Measurements from ENCODE around the gene C16orf54. TPM values are rescaled to one million over a fixed set of nuclear protein-coding genes. Genes with fewer than 3 reads are reported as not detected.
"Not testable (repeated sequence)": the region's sequence is repeated elsewhere in the genome, so short reads cannot be mapped to it uniquely, and the experiment has no call there.

C16orf54 gene
- total RNA-seq, 1 donor from 2014 or later, result 18.5 TPM

GRCh38 chr16:29729116-29729521, 16.7 kb downstream of the C16orf54 start:
- H3K9me3 Mint-ChIP-seq, result peaks cover 7% of the 10 kb centered on the region
- peaks cover 22% of the 10 kb centered on the region for H3K4me1 Mint-ChIP-seq (ENCODE audit: low read depth)
- DNase-seq (ENCODE audit: low spot score), result no peak
- intact Hi-C loops (cut with micrococcal nuclease), result no loop called here
- peaks cover 11% of the 10 kb centered on the region for H3K27me3 Mint-ChIP-seq (ENCODE audit: low read depth)
- no peak overlapping the region for H3K4me3 Mint-ChIP-seq (ENCODE audit: low read depth)
- H3K36me3 Mint-ChIP-seq (ENCODE audit: low read depth), result peaks cover 4% of the 10 kb centered on the region
- no peak overlapping the region for H3K27ac Mint-ChIP-seq

GRCh38 chr16:29727452-29727851, 18.3 kb downstream of the C16orf54 start:
- H3K27me3 Mint-ChIP-seq (ENCODE audit: low read depth), result peaks cover 11% of the 10 kb centered on the region
- peaks cover 19% of the 10 kb centered on the region for H3K4me1 Mint-ChIP-seq (ENCODE audit: low read depth)
- no peak overlapping the region for H3K27ac Mint-ChIP-seq
- peaks cover 3% of the 10 kb centered on the region for H3K36me3 Mint-ChIP-seq (ENCODE audit: low read depth)
- H3K9me3 Mint-ChIP-seq, result peaks cover 3% of the 10 kb centered on the region
- intact Hi-C loops (cut with micrococcal nuclease), result no loop called here
- DNase-seq (ENCODE audit: low spot score), result no peak
- no peak overlapping the region for H3K4me3 Mint-ChIP-seq (ENCODE audit: low read depth)

GRCh38 chr16:29726845-29727377, 18.9 kb downstream of the C16orf54 start:
- Mint-ChIP-seq H3K36me3 (ENCODE audit: low read depth) (no peaks in the 10 kb centered on the region), H3K27ac (no peak overlapping the region), H3K27me3 (ENCODE audit: low read depth) (peaks cover 11% of the 10 kb centered on the region), H3K4me1 (ENCODE audit: low read depth) (peaks cover 15% of the 10 kb centered on the region), H3K4me3 (ENCODE audit: low read depth) (no peak overlapping the region), H3K9me3 (no peaks in the 10 kb centered on the region)
- no peak for DNase-seq (ENCODE audit: low spot score)
- intact Hi-C loops (cut with micrococcal nuclease), result no loop called here

GRCh38 chr16:29721167-29721879, 24.5 kb downstream of the C16orf54 start:
- H3K27ac Mint-ChIP-seq; H3K4me1 Mint-ChIP-seq (ENCODE audit: low read depth); H3K4me3 Mint-ChIP-seq (ENCODE audit: low read depth); H3K27me3 Mint-ChIP-seq (ENCODE audit: low read depth); H3K9me3 Mint-ChIP-seq; DNase-seq (ENCODE audit: low spot score); H3K36me3 Mint-ChIP-seq (ENCODE audit: low read depth); intact Hi-C loops (cut with micrococcal nuclease): not testable (repeated sequence)

GRCh38 chr16:29720703-29721102, 25.1 kb downstream of the C16orf54 start:
- peaks cover 8% of the 10 kb centered on the region for H3K4me1 Mint-ChIP-seq (ENCODE audit: low read depth)
- no peak overlapping the region for H3K27ac Mint-ChIP-seq
- intact Hi-C loops (cut with micrococcal nuclease), result no loop called here
- H3K9me3 Mint-ChIP-seq, result no peaks in the 10 kb centered on the region
- no peak for DNase-seq (ENCODE audit: low spot score)
- no peaks in the 10 kb centered on the region for H3K27me3 Mint-ChIP-seq (ENCODE audit: low read depth)
- no peak overlapping the region for H3K4me3 Mint-ChIP-seq (ENCODE audit: low read depth)
- no peaks in the 10 kb centered on the region for H3K36me3 Mint-ChIP-seq (ENCODE audit: low read depth)

- Mint-ChIP-seq H3K36me3 (ENCODE audit: low read depth) (no peaks in the 10 kb centered on the region), H3K27ac (no peak overlapping the region), H3K4me3 (ENCODE audit: low read depth) (no peak overlapping the region), H3K27me3 (ENCODE audit: low read depth) (peaks cover 10% of the 10 kb centered on the region), H3K4me1 (ENCODE audit: low read depth) (peaks cover 6% of the 10 kb centered on the region), H3K9me3 (no peaks in the 10 kb centered on the region)
- DNase-seq (ENCODE audit: low spot score), result no peak
- intact Hi-C loops (cut with micrococcal nuclease), result no loop called here
These were observed 26.7 kb downstream of the C16orf54 start for GRCh38 chr16:29719063-29719462.

GRCh38 chr16:29717113-29717512, 28.7 kb downstream of the C16orf54 start:
- no peak overlapping the region for H3K4me3 Mint-ChIP-seq (ENCODE audit: low read depth)
- H3K27me3 Mint-ChIP-seq (ENCODE audit: low read depth), result peaks cover 10% of the 10 kb centered on the region
- intact Hi-C loops (cut with micrococcal nuclease), result no loop called here
- H3K4me1 Mint-ChIP-seq (ENCODE audit: low read depth), result peaks cover 6% of the 10 kb centered on the region
- no peak overlapping the region for H3K27ac Mint-ChIP-seq
- no peaks in the 10 kb centered on the region for H3K9me3 Mint-ChIP-seq
- DNase-seq (ENCODE audit: low spot score), result no peak
- H3K36me3 Mint-ChIP-seq (ENCODE audit: low read depth), result no peaks in the 10 kb centered on the region

- H3K27ac Mint-ChIP-seq, result no peak overlapping the region
- H3K36me3 Mint-ChIP-seq (ENCODE audit: low read depth), result no peaks in the 10 kb centered on the region
- intact Hi-C loops (cut with micrococcal nuclease), result no loop called here
- no peak for DNase-seq (ENCODE audit: low spot score)
- no peak overlapping the region for H3K4me3 Mint-ChIP-seq (ENCODE audit: low read depth)
- peaks cover 2% of the 10 kb centered on the region for H3K4me1 Mint-ChIP-seq (ENCODE audit: low read depth)
- H3K27me3 Mint-ChIP-seq (ENCODE audit: low read depth), result peaks cover 10% of the 10 kb centered on the region
- H3K9me3 Mint-ChIP-seq, result no peaks in the 10 kb centered on the region
These were observed 30.8 kb downstream of the C16orf54 start for GRCh38 chr16:29714972-29715371.

- no peak overlapping the region for H3K4me3 Mint-ChIP-seq (ENCODE audit: low read depth)
- H3K27ac Mint-ChIP-seq, result no peak overlapping the region
- DNase-seq (ENCODE audit: low spot score), result no peak
- H3K36me3 Mint-ChIP-seq (ENCODE audit: low read depth), result no peaks in the 10 kb centered on the region
- peaks cover 10% of the 10 kb centered on the region for H3K27me3 Mint-ChIP-seq (ENCODE audit: low read depth)
- intact Hi-C loops (cut with micrococcal nuclease), result no loop called here
- H3K9me3 Mint-ChIP-seq, result no peaks in the 10 kb centered on the region
- peaks cover 5% of the 10 kb centered on the region for H3K4me1 Mint-ChIP-seq (ENCODE audit: low read depth)
These were observed 31.4 kb downstream of the C16orf54 start for GRCh38 chr16:29714396-29714795.

GRCh38 chr16:29712809-29713208, 33.0 kb downstream of the C16orf54 start:
- no peak overlapping the region for H3K27ac Mint-ChIP-seq
- H3K9me3 Mint-ChIP-seq, result no peaks in the 10 kb centered on the region
- peaks cover 5% of the 10 kb centered on the region for H3K4me1 Mint-ChIP-seq (ENCODE audit: low read depth)
- H3K4me3 Mint-ChIP-seq (ENCODE audit: low read depth), result no peak overlapping the region
- H3K36me3 Mint-ChIP-seq (ENCODE audit: low read depth), result no peaks in the 10 kb centered on the region
- intact Hi-C loops (cut with micrococcal nuclease), result no loop called here
- DNase-seq (ENCODE audit: low spot score), result no peak
- peaks cover 10% of the 10 kb centered on the region for H3K27me3 Mint-ChIP-seq (ENCODE audit: low read depth)

- Mint-ChIP-seq H3K4me1 (ENCODE audit: low read depth) (peaks cover 5% of the 10 kb centered on the region), H3K4me3 (ENCODE audit: low read depth) (no peak overlapping the region), H3K9me3 (no peaks in the 10 kb centered on the region), H3K36me3 (ENCODE audit: low read depth) (no peaks in the 10 kb centered on the region), H3K27ac (no peak overlapping the region), H3K27me3 (ENCODE audit: low read depth) (peaks cover 10% of the 10 kb centered on the region)
- intact Hi-C loops (cut with micrococcal nuclease), result no loop called here
- DNase-seq (ENCODE audit: low spot score), result peak; percentile 22
These were observed 35.3 kb downstream of the C16orf54 start for GRCh38 chr16:29710227-29711219.

- H3K27me3 Mint-ChIP-seq (ENCODE audit: low read depth), result not testable (repeated sequence)
These were observed 36.1 kb downstream of the C16orf54 start for GRCh38 chr16:29709657-29710056.

More at GRCh38 chr16:29709657-29710056, 36.1 kb downstream of the C16orf54 start:
- H3K9me3 Mint-ChIP-seq; H3K4me3 Mint-ChIP-seq (ENCODE audit: low read depth); H3K36me3 Mint-ChIP-seq (ENCODE audit: low read depth); DNase-seq (ENCODE audit: low spot score); H3K4me1 Mint-ChIP-seq (ENCODE audit: low read depth); intact Hi-C loops (cut with micrococcal nuclease); H3K27ac Mint-ChIP-seq: not testable (repeated sequence)
